ENCODE results near the gene GPRIN3.
A peak's percentile ranks its signal among the peaks of the same experiment; 100 is the strongest.
"Not testable (repeated sequence)": the region's sequence is repeated elsewhere in the genome, so short reads cannot be mapped to it uniquely, and the experiment has no call there.

GPRIN3 gene

DNA sequence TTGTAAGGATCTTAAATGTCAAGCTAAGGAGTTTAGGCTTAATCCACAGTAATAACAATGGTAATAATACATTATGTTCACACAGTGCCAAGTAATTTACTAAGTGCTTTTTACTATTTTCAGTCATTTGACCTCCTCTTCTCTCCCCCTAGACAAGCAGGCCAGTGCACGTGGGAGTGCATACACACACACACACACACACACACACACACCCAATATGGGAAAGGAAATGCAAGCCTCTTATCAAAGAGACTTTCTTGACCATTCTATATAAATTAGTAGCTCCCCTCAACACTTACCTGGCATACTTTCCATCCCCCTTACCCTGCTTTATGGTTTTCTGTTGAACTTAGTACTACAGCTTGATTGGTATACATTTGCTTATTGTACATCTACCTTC lies 3.8 kb upstream of the GPRIN3 start:
- no peak for DNase-seq

DNA sequence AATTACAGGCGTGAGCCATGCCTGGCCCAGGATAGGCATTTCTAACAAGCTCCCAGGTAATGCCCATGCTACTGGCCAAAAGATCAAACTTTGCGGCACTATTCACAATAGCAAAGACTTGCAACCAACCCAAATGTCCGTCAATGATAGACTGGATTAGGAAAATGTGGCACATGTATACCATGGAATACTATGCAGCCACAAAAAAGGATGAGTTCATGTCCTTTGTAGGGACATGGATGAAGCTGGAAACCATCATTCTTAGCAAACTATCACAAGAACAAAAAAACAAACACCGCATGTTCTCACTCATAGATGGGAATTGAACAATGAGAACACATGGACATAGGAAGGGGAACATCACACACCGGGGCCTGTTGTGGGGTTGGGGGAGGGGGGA lies 1.6 kb upstream of the GPRIN3 start:
- DNase-seq, result not testable (repeated sequence)

DNA sequence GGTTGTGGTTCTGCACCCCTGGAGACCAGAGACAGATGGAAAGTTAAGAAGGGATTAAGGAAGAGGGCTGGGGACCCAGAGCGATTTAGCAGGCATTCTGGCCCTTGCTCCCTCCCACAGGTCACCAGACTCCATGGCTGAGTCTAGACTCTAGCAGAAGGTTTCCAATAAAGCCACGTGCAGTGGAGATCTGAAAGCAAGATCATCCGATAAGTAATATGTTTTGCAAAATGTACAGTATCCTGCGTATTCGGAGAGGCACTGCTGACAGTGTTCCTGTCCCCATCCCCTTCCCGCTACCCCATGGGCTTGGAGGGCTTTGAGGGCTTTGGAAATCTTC lies 531 bp upstream of the GPRIN3 start:
- DNase-seq, result no peak

DNA sequence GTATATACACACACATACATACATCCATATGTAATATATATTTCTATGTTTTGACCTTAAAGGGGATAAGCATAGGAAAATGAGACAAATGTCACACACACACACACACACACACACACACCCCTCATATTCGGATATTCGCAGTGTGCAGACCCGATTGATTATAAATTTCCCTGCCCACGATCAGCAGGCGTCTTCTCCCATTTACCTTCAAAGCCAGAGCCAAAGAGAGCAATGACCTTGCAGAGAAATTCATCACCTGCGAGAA lies 488 bp downstream of the GPRIN3 start:
- DNase-seq, result no peak

DNA sequence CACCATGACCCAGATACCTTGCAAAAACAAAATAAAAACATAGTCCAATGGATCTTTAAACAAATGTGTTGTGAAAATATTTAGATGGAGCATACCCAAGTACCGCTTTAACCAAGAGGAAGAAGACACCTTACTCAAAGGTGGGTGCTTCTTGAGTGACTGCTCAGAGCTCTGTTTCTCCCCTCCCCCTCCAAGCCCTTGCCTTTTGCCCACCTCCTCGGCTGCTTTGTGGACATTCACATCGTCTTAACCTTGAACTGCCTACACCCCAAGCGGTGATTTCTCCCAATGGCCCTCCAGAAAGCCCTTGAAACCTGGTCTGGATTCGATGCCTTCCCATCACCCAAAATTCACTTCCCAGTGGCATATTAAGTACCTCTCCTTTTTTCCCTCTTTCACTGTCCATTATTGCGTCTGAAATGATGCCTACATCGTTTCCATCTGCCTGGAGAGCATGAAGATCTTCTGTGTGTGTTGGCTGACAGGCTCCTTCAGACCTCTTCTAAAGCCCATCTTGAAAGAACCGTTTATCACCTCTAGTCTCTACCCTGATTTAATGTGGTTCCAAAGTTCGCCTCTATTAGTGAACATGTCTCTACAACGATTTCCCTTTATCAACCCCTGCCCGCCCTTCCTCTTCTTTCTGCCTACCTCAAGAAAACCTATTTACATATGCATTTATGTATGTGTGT lies 968 bp downstream of the GPRIN3 start:
- DNase-seq, result no peak

DNA sequence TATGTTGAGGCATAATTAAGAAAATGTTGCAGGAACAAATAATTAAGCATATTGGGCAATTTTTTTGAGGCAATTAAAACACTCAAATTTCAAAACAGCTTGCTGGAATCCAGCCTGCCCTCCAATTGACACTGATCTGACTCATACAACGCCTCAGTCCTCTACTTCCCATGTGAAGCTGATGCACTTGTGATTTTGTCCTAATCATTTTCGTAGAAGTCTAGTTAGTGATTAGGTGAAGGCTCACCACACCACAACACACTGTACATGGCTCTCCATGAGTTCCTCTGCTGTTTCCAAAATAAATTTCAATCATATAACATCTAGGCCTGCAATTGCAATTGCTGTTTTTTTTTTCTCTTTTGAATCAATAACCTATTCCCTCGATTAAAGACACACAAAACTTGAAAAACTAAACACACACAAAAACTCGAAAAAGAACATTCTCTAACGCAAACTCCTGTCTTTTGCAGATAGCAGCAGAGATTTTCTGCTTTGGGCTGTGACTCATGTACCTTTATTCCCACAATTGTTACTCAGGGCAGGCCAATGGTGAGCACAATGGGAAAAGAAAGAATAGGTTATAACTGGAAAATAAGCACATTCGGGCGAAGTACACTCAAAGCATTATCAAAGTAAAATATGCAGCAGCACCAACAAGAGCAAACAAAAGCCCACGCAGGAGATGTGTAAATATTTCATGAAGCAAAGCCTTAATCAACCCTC lies 1.7 kb downstream of the GPRIN3 start:
- peak; percentile 33 for DNase-seq

DNA sequence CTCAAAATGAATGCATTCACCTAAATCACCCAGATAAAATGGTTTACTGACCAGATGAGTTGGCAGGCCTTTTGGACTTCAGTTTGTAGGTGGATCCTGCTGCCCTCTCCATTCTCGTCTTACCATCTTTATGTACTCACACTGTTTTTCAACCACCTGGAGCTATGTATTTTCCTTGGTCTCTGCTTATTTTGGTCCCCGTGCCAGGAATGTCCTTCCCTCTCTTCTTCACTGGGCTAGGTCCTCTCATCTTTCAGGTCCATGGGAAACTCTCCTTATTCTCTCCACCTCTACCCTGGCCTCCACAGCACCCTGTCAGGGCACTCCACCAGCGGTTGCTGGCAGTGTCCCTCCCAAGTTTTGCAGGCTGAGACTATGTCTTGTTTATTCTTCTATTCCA lies 2.6 kb downstream of the GPRIN3 start:
- DNase-seq, result no peak

DNA sequence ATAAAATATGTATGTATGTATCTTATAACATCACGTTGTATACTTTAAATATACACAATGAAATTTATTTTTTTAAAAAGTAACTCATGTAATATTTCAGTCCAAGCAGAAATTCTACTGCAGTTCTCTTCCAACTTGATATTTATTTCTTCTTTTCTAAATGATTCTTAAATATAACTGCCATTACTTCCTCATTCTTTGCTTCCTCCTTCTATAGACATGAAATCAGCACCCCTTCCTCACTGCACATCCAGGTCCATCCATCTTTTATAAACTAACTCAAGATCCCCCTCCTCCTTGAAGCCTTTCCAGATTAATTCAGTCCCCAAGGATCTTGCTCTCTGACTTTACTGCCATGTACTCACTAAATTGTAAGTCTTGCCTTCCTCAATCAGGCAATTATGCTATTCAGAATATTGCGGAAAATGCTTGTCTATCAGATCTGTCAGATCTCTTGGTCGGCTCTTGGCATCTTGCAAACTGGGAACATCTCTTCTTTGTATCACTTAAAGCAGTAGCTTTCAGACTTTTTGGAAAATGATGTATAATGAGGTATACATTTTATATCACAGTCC lies 3.7 kb downstream of the GPRIN3 start:
- DNase-seq, result no peak

DNA sequence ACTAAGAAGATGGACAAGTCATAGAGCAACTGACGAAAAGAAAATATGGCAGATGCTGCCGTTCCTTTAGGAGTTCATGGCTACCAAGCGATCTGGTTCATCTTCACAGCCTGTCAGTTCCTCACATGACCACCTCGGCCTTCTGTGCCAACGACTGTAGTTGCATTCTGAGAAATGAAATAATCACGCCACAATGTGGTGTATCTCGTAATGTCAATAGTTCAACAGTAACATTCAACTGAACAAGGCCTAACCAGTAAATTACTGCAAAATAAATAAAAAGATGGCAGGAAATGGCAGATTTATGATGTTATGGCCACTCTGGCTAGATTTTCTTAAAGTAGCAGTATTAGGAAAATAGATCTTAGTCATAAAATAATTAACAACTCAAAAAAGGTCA lies 4.4 kb downstream of the GPRIN3 start:
- peak; percentile 61 for DNase-seq

DNA sequence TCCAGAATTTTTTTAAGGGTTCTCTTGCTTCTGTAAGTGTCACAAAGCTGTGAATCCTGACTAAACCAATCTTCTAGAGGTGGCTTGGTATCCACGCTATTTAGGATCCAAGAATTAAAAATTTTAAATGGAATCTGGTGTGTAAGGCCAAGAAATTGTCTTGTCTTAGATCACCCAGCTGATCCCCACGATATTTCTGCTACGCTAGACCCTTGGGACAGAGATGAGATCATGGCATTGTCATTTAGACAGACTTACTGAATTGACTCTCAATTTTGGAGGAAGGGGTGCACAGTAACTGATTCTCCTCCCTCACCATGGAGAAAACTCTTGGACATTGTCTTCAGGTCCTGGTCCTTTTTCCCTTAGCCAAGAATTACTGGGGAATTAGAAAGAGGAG lies 5.7 kb downstream of the GPRIN3 start:
- DNase-seq, result no peak

DNA sequence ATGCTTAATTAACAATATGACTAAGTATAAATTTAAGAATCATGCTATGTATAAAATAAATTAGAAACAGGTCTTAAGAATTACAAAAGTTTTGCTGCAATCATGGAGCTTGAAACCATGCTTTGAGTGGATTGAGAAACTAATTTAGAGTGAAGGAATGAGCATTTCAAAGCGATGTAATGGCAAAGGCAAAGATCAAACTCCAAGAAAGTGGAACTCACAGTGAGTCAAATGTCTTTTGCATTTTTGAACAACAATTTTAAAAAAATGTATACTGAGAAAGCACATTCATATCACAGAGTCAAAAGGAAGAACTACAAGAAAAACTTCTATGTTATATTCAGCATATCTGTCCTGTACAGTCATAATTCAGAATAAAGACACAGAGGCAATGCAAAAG lies 6.6 kb downstream of the GPRIN3 start:
- DNase-seq, result no peak

DNA sequence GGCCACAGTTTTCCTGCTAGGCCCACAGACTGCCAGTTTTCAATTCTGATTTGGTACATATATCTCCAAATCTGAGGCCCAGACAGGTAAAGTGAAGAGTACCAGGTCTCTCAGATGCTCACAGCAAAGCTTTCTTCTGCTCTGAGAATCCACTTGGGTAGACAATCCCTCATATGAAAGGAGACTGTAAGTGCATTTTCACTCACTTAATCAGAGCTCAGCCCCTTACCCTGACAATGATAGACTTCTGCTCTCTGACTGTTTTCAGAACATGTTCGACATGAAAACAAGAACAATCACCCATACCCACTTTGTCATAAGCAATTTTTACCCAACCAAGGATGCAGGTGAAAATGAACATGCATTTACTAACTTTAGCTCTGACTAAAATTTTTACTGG lies 7.1 kb downstream of the GPRIN3 start:
- no peak for DNase-seq

DNA sequence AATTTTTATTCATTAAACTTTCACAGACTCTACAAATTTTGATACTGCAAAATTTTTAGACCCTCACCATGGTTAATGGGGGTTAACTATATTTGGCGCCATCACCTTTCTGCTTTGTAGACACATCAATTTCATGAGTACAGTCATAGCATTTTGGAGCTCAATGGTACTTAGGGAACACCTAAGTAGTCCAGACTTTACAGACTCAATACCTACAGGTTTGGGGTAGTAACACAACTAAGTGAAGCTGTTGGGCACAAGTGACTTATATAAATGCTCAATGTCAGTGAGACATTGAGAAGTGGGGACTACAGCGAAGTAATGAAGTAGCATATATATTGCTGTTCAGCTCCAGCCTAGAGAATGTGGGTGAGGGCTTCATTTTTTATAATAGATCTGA lies 7.5 kb downstream of the GPRIN3 start:
- no peak for DNase-seq

DNA sequence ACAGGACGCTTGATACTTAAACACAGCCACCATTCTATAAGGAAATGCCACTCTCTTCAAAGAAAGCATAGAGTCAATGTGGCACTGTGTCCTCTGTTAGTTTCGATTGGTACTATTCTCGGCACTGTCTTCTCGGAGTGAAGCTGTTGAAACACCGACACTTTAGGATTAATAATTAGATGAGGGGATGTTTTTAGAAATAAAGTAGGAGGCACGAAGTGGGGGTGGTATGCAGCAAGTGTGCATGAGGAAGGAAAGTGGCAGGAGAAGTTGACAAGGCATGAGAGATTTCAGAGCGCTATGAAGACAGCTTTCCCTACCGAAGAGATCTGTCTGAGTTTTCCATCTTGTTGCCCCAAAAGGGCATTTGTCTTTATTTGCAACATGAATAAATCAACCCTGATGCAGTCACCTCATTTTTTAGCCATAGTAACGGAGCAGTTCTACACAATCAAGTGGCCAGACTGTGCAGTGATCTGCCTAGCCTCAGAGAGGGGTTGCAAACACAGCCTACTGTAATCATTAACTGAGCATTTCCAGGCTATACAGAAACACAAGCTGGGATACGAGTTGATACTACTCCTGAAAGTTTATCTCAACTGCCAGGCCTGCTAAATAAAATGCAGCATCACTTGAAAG lies 8.3 kb downstream of the GPRIN3 start:
- no peak for DNase-seq

DNA sequence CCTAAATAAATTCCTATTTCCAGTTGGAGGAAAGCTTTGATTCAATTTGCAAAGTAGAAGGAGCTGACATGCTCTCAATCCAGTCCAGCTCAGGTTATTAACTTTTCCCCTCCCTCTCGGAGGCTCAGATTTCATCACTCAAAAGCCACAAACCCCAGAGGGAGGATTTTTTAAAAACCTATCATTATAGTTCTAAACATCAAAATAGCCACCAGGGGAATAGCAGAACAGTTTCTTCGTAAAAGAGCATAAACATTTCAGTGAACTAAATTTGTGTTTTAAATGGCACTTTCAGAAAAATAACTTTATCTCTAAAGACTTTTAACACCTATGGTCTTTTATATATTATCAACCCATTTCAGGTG lies 8.8 kb downstream of the GPRIN3 start:
- DNase-seq, result no peak

DNA sequence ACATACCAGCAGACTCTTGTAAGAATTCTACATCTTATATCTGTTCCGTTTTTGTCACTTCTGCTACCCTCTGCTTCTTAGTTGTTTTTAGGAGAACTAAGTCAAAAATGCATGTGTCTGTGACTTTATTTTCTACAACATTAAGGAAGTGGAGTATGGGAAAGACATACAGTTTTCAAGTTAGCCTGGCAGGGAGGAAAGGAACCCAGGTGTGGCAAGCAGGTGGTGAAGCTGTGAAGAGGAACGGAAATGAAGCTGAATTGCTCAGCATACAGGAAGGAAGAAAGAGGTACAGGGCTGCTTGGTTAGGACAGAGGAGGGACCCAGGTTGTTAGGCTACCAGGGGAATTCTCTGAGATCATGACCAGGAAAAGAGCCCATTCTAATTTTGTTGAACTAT lies 9.4 kb downstream of the GPRIN3 start:
- DNase-seq, result no peak

DNA sequence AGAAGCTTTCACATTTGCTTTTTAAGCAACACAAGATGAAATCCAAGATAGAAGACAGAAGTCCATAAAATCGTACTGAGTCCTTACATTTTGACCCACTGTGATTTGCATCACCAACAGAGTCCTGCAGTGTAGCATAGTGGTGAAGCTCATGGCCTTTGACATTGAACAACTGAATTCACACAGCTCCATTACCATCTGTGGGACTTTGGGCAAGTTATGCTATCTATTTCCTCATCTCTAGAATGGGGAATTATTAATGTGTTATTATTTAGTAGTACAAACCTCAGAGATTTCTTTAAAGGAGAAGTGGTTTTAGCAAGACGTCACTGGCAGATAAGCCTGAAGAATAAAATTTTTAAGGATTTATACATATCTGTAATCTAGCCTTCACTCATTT lies 10.7 kb downstream of the GPRIN3 start:
- DNase-seq, result no peak

DNA sequence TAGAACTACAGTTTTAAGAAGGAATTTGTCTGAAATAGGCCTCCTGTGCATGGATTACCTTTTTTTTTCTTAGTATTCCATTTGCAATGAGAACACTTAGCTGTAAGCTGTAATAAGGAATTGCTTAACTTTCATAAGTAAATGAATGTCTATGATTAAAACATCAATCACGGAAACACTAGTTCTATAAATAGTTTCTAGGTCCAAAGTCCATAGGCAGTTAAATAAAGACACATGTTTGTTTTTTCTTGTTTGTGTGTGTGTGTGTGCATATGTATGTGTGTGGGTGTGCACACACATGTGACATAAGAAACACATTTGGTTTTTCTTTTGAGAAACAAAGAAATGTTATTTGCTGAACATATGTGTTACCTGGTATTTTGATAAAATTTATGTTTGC lies 11.2 kb downstream of the GPRIN3 start:
- DNase-seq, result no peak

DNA sequence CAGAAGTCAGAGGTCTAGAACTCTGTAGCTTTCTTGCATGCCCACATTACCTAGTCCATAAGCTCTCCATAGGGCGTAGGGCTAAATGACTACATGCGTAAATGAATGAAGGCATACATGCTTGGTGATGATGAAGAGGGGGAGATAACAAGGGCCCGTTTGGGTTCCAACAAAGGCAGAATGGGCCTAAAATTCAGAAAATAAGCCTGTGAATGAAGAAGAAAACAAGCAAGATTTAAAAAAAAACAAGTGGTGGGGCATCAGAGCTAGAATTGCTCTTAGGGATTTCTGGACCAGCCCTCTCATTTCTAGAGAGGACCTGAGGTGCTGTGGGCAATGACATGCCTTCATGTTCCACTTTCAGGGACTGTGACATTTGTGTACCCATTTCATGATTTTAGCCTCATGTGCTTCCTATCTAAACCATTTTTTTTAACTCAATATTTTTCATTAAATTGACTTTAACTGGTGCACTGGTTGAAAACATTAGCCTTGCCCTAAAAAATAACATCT lies 12.1 kb downstream of the GPRIN3 start:
- no peak for DNase-seq

DNA sequence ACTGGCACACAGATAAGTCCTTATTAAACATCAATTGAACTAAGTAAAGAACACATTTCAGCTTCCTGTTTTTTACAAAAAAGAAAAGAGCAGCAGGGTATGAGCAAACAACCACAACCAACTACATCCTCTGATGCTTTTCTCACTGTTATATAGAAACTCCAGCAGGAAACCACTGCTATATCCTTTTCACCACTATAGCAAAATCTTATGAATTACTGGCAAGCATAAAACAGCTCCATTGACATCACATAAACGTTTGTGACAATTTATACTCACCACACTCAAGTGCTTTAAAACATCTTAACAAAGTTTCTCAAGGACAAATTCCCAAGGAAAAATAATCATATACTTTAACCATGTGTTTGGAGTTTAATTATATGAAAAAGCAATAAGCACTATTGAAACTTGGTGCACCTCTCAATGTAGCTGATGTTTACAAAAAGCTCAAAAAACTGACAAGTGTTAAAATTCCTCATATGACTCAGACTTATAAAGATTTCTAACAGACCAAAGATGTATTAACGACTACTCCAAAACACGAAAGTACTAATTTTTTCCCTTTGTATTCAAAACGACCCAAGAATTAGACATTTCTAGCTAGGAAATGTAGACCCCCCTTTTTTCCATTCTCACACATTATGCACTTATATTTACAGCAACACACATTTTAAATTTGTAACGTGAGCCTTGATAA lies 12.9 kb downstream of the GPRIN3 start:
- DNase-seq, result no peak

DNA sequence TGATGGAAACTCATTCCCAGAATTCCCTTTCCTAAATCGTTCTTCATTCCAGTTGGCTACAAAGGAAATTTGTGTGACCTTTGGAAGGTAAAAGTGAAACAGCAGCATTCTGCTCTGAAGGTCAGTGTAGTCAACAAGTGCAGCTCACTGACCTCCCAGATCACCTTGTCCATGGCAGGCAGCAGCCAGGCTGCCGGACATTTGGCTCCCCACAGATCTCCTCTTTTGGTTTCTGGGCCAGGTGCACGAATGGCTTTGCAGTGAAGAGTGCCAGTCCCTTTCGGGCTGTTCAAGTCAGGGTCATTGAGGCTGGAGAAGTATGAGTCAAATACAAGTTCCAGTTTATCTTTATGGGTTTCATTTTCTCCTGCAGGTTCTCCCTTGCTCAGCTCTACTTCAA lies 14.3 kb downstream of the GPRIN3 start:
- no peak for DNase-seq

DNA sequence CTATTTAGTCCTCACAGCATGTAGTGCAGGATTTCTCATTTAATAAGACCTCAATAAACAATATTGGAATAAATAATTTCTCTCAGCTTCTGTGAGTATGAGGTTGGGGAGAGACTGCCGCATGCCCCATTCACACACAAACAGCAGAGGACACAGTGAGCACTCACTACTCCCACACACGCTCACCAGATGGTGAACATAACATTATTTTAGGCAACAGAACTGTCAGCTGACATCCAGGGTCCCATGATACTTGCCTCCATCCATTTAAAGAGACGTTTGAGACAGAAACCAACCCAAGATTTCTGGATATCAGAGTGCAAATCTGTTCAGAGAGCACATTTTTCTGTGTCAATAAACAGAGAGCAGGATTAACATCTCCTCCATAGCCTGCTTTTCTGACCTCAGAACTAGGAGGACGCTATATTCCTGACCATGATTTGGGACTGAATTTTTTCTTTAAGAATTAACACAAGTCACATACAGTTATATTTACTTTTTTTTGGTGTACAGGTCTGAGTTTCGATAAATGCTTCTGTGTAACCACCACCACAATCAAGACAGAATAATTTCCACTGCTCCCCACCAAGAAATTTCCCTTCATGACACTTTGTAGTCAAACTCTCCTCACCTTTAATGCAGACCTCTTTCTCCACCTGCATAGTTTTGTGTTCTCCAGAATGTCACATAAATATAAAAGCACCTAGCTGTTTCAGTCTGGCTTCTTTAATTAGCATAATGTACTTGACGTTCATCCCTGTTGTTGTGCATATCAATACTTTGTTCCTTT lies 16.7 kb downstream of the GPRIN3 start:
- no peak for DNase-seq

DNA sequence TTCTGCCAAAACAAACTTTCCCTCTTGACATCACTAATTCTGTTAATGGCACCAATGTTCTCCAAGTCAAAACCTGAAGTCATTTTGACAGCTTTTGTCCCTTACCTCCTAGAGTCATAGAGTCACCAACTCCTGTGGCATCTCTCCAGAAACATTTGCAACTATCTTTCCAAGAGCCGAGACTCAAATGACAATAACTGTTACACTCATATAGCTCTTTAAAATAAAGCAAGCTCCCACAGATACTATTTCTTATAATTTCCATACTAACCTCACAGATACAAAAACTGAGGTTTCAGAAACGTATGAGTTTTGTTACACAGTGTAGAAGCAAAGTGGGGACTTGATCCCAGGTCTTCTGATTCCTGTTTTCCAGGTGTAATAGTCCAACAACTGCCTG lies 18.3 kb downstream of the GPRIN3 start:
- no peak for DNase-seq

Measured in stimulated activated CD4-positive, alpha-beta T cell treated with anti-CD3 and anti-CD28 coated beads, Interleukin-15, amount 100 ng/mL, for 24 hours (primary cell).